ENCODE measurements around the gene SEC14L3. TPM values are rescaled to one million over a fixed set of nuclear protein-coding genes. Genes with fewer than 3 reads are reported as not detected.

Gene SEC14L3
- polyA plus RNA-seq, 1 of the 3 experiments (the other 2 are of a cell fraction) = not detected

DNA sequence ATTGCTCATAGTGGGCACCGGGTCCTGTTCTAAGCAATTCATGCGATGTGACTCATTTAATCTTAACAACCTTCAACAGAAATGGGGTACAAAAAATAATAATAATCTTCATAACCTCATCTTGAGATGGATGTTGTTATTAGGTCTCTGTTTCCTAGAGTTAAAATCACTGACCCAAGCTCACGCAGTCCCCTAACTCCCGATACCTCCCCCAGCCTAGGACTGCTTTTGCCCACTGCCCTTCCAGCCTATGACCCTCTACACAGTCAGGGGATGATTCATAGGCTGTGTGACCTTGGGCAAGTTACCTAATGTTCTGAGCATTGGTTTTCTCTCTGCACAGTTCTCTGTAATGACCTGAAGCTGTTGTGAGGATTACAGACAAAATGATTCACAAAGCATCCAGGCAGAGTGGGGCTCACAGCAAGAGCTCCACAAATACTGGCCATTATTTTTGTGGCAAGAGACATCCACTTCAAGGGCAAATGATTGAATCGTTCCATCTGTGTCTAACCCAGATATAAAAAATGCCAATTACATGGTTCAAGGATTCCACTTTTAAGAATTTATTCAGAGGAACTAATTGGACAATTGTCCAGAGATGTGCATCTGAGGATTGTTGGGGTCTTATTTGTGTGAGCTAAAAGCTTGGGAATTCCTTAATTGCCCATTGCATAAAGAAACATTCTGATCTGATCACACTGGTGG lies 26.2 kb downstream of the SEC14L3 start:
- no peak overlapping the region; the same call in 1 of the 2 replicates for H2AFZ ChIP-seq (ENCODE audit: low read depth)
- DNase-seq = no peak
- H3K4me1 ChIP-seq (ENCODE audit: control insufficient read depth in 1 of 2, insufficient read depth in 2 of 2, low read depth in 1 of 2, low read length in 1 of 2) = peaks cover 0 to 8% of the 10 kb centered on the region in 2 experiments; a peak in 1 of 4 replicates
- TF ChIP-seq, protein P1, sequence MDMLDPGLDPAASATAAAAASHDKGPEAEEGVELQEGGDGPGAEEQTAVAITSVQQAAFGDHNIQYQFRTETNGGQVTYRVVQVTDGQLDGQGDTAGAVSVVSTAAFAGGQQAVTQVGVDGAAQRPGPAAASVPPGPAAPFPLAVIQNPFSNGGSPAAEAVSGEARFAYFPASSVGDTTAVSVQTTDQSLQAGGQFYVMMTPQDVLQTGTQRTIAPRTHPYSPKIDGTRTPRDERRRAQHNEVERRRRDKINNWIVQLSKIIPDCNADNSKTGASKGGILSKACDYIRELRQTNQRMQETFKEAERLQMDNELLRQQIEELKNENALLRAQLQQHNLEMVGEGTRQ (IDR thresholded peaks at IDR 0.05; ENCODE audit: borderline replicate concordance, low read depth, low read length) = no peak
- TF ChIP-seq ELF1 (IDR thresholded peaks at IDR 0.05) (no peak), FOXJ3 (CRISPR knock-in tag; IDR thresholded peaks at IDR 0.05) (no peak), NFIC (IDR thresholded peaks at IDR 0.05; ENCODE audit: borderline replicate concordance) (no peak), GABPA (IDR thresholded peaks at IDR 0.05; ENCODE audit: low read depth) (no peak), MEF2A (IDR thresholded peaks at IDR 0.05; ENCODE audit: borderline replicate concordance, low read depth) (no peak), FOXM1 (IDR thresholded peaks at IDR 0.05; ENCODE audit: low read depth) (no peak), GATA2 (CRISPR knock-in tag; IDR thresholded peaks at IDR 0.05) (no peak), YY1 (IDR thresholded peaks at IDR 0.05; ENCODE audit: low read depth) (no peak), EP300 (IDR thresholded peaks at IDR 0.05; ENCODE audit: borderline replicate concordance in 1 of 2, low read depth in 1 of 2, low read length in 1 of 2) (no peak), SIN3A (IDR thresholded peaks at IDR 0.05; ENCODE audit: borderline replicate concordance, low read depth, low read length) (no peak)
- TF ChIP-seq, protein P2, sequence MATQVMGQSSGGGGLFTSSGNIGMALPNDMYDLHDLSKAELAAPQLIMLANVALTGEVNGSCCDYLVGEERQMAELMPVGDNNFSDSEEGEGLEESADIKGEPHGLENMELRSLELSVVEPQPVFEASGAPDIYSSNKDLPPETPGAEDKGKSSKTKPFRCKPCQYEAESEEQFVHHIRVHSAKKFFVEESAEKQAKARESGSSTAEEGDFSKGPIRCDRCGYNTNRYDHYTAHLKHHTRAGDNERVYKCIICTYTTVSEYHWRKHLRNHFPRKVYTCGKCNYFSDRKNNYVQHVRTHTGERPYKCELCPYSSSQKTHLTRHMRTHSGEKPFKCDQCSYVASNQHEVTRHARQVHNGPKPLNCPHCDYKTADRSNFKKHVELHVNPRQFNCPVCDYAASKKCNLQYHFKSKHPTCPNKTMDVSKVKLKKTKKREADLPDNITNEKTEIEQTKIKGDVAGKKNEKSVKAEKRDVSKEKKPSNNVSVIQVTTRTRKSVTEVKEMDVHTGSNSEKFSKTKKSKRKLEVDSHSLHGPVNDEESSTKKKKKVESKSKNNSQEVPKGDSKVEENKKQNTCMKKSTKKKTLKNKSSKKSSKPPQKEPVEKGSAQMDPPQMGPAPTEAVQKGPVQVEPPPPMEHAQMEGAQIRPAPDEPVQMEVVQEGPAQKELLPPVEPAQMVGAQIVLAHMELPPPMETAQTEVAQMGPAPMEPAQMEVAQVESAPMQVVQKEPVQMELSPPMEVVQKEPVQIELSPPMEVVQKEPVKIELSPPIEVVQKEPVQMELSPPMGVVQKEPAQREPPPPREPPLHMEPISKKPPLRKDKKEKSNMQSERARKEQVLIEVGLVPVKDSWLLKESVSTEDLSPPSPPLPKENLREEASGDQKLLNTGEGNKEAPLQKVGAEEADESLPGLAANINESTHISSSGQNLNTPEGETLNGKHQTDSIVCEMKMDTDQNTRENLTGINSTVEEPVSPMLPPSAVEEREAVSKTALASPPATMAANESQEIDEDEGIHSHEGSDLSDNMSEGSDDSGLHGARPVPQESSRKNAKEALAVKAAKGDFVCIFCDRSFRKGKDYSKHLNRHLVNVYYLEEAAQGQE (IDR thresholded peaks at IDR 0.05; ENCODE audit: low read depth, low read length) = no peak
- TF ChIP-seq, protein P3, sequence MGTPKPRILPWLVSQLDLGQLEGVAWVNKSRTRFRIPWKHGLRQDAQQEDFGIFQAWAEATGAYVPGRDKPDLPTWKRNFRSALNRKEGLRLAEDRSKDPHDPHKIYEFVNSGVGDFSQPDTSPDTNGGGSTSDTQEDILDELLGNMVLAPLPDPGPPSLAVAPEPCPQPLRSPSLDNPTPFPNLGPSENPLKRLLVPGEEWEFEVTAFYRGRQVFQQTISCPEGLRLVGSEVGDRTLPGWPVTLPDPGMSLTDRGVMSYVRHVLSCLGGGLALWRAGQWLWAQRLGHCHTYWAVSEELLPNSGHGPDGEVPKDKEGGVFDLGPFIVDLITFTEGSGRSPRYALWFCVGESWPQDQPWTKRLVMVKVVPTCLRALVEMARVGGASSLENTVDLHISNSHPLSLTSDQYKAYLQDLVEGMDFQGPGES (IDR thresholded peaks at IDR 0.05; ENCODE audit: low read depth, low read length) = no peak
- ChIA-PET POLR2A (interaction anchor here (0.9 kb wide), 1 partner anchor 14 kb away, joined by 3 read pairs; no protein-coding TSS in a partner anchor), CTCF (interaction anchor here (0.7 to 3.0 kb wide), 21 partner anchors 10 to 475 kb away, joined by 3 to 14 read pairs (median 4); partner anchors contain the start of gene PES1)
- H3K36me3 ChIP-seq (replicated peaks in 1 of 2; ENCODE audit: control insufficient read depth in 1 of 2, insufficient read depth in 2 of 2, low read length in 1 of 2) = no peaks in the 10 kb centered on the region
- H3K9me2 ChIP-seq = no peaks in the 10 kb centered on the region
- H3K9ac ChIP-seq = no peak overlapping the region
- no peak overlapping the region for H3K27ac ChIP-seq (ENCODE audit: low read depth in 2 of 2, low read length in 1 of 2)
- H3K79me2 ChIP-seq (ENCODE audit: insufficient read depth) = no peaks in the 10 kb centered on the region
- no peaks in the 10 kb centered on the region for H3K27me3 ChIP-seq (ENCODE audit: insufficient read depth)
- 64% methylated on average over 5 of the region's 5 CpGs for WGBS (ENCODE audit: low lambda C conversion rate)
- no peaks in the 10 kb centered on the region for H4K20me1 ChIP-seq (ENCODE audit: insufficient read depth)
- no peaks in the 10 kb centered on the region for H3K9me3 ChIP-seq
- H3K4me3 ChIP-seq (ENCODE audit: low read depth in 2 of 2, low read length in 1 of 2) = no peak overlapping the region
- no peaks in the 10 kb centered on the region for H3F3A ChIP-seq (replicated peaks; ENCODE audit: insufficient read depth)
- no peak overlapping the region for H3K4me2 ChIP-seq

All from SK-N-SH (cell line).